ENCODE data around the gene LGMN.
"Not testable (repeated sequence)": the region's sequence is repeated elsewhere in the genome, so short reads cannot be mapped to it uniquely, and the experiment has no call there.

DNA sequence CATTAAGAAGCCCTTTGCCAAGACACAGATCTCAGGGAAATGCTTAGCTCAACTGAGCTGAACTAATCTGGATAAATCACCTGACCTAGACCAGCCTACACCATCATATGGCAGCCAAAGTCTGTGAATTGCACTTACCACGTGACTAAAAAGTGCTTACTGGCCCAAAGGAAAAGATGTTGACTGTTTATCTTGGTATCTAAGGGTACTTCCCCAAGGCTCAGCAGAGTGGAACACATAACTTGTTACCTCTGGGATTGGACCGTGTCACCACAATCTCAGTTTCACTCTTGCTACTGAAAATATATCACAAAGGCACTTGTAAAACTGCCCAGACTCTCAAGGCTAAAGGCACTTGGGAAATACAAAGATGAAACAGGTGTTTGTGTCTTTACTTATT, 26.9 kb upstream of the LGMN start:
- TF ChIP-seq EZH2 (IDR thresholded peaks at IDR 0.05; ENCODE audit: low read length); CTCF (optimal IDR thresholded peaks at IDR 0.05 in 1 of 3, IDR thresholded peaks at IDR 0.05 in 1 of 3, conservative IDR thresholded peaks at IDR 0.05 in 1 of 3; ENCODE audit: extremely low read depth in 1 of 3, insufficient read depth in 2 of 3, low read length in 3 of 3): not testable (repeated sequence)

All from keratinocyte (primary cell).